HCT116 (cell line): ENCODE measurements around the gene ZNF775. TPM values are rescaled to one million over a fixed set of nuclear protein-coding genes. Genes with fewer than 3 reads are reported as not detected.

ENCODE experiments used
- ATAC-seq: fragments of 200-7000 bp; cut with Tn5 transposase; 2 replicates; pipeline ENCODE4 v1.9.1; 2020; ENCODE audit warnings: mild to moderate bottlenecking, moderate library complexity
- BruUV-seq: library from RNA; stranded (reverse); fragments of 400-500 nt; replicated peaks from 2 replicates; lab custom pipeline; 2021; lab: Mats Ljungman, UMichigan
- CTCF ChIA-PET: fragments of 300-600 bp; sonication (Branson Sonifier 250); formaldehyde crosslinking; loops from one replicate; lab custom pipeline; 2021; ENCODE audit warnings: antibody characterized with exemption; lab: Charles Lee
- POLR2A ChIA-PET: fragments of 300-600, 350-600 bp; sonication (Branson Sonifier 250); formaldehyde crosslinking; loops from one replicate; lab custom pipeline; 2021; ENCODE audit warnings: antibody characterized with exemption; lab: Charles Lee
- RAD21 ChIA-PET, 2 experiments: fragments of 300-600 bp; sonication (Branson Sonifier 250); formaldehyde crosslinking; loops; one replicate each; lab custom pipeline; 2023; ENCODE audit warnings: low total read pairs in 2 of 2; ENCODE audit not compliant: uncharacterized antibody in 2 of 2, unreplicated experiment in 2 of 2, low non-redundant PET in 1 of 2; lab: Charles Lee
- DNase-seq: peaks from one replicate; pipeline ENCODE4 v3.0.0-alpha.2; 2010; ENCODE audit warnings: low read depth, low spot score
- H2AFZ ChIP-seq: fragments of 200-600 bp; shearing (Covaris generic), sonication (generic); 2 replicates; pipeline ENCODE4 v1.6.1; 2017; ENCODE audit warnings: low read depth, mixed run types, mixed read lengths, antibody characterized with exemption, low read length; ENCODE audit not compliant: poor library complexity, severe bottlenecking
- H3K27ac ChIP-seq: 2 replicates; pipeline ENCODE4 v1.5.1; 2012; ENCODE audit warnings: low read depth, low read length
- H3K27me3 ChIP-seq: fragments of 200-600 bp; sonication (generic); 2 replicates; pipeline ENCODE4 v1.6.1; 2016; ENCODE audit warnings: mixed run types, low read length, mixed read lengths; ENCODE audit not compliant: insufficient read depth
- H3K36me3 ChIP-seq, 2 experiments: fragments of 200-500 bp in 1 of 2; fragments of 200-600 bp in 1 of 2; sonication (Bioruptor generic) in 1 of 2; sonication (generic) in 1 of 2; 2 replicates each; pipeline versions ENCODE4 v1.5.1 to v1.6.1; 2014 to 2016; ENCODE audit warnings: low read length in 2 of 2, inconsistent platforms in 1 of 2, mixed read lengths in 1 of 2, mixed run types in 1 of 2; ENCODE audit not compliant: insufficient read depth in 2 of 2, control insufficient read depth in 1 of 2
- H3K4me1 ChIP-seq, 2 experiments: fragments of 200-600 bp in 1 of 2; sonication (generic) in 1 of 2; 2 replicates each; pipeline versions ENCODE4 v1.5.1 to v1.6.1; 2012 to 2017; ENCODE audit warnings: low read length in 2 of 2, inconsistent platforms in 1 of 2, mild to moderate bottlenecking in 1 of 2, mixed read lengths in 1 of 2, mixed run types in 1 of 2, moderate library complexity in 1 of 2; ENCODE audit not compliant: insufficient read depth in 2 of 2, control insufficient read depth in 1 of 2
- H3K4me2 ChIP-seq: fragments of 200-600 bp; sonication (generic); 2 replicates; pipeline ENCODE4 v1.6.1; 2017; ENCODE audit warnings: mixed run types, low read length, mixed read lengths
- H3K4me3 ChIP-seq, 2 experiments: fragments of 200-600 bp in 1 of 2; sonication (generic) in 1 of 2; replicated peaks in 1 of 2; 2 replicates each; pipeline ENCODE4 v1.5.1; 2011 to 2016; ENCODE audit warnings: low read length in 2 of 2, control low read depth in 1 of 2, low read depth in 1 of 2, mild to moderate bottlenecking in 1 of 2, mixed read lengths in 1 of 2, mixed run types in 1 of 2
- H3K79me2 ChIP-seq: fragments of 200-600 bp; sonication (generic); 2 replicates; pipeline ENCODE4 v1.6.1; 2017; ENCODE audit warnings: mild to moderate bottlenecking, mixed run types, low read length, moderate library complexity, mixed read lengths; ENCODE audit not compliant: insufficient read depth
- H3K9ac ChIP-seq: fragments of 200-600 bp; sonication (generic); 2 replicates; pipeline ENCODE4 v1.6.1; 2016; ENCODE audit warnings: low read length, mixed read lengths
- H3K9me2 ChIP-seq: fragments of 200-600 bp; sonication (generic), shearing (Covaris generic); 2 replicates; pipeline ENCODE4 v1.6.1; 2017; ENCODE audit warnings: mixed run types, mild to moderate bottlenecking, moderate library complexity; ENCODE audit not compliant: insufficient read depth
- H3K9me3 ChIP-seq, 2 experiments: fragments of 200-500 bp in 1 of 2; fragments of 200-600 bp in 1 of 2; sonication (Bioruptor generic) in 1 of 2; sonication (generic) in 1 of 2; 2 replicates each; pipeline ENCODE4 v1.6.1; 2014 to 2017; ENCODE audit warnings: low read length in 2 of 2, mixed read lengths in 2 of 2, inconsistent platforms in 1 of 2, low read depth in 1 of 2, mild to moderate bottlenecking in 1 of 2, mixed run types in 1 of 2, moderate library complexity in 1 of 2; ENCODE audit not compliant: control insufficient read depth in 1 of 2, insufficient read depth in 1 of 2
- H4K20me1 ChIP-seq: fragments of 200-600 bp; sonication (generic), shearing (Covaris generic); 2 replicates; pipeline ENCODE4 v1.6.1; 2017; ENCODE audit warnings: mixed run types, mild to moderate bottlenecking, moderate library complexity; ENCODE audit not compliant: insufficient read depth
- CBX3 ChIP-seq: IDR thresholded peaks from 2 replicates; pipeline ENCODE4 v1.6.1; 2012; ENCODE audit warnings: low read depth
- CEBPB ChIP-seq: IDR thresholded peaks from 2 replicates; pipeline ENCODE4 v1.6.1; 2012; ENCODE audit warnings: low read depth
- CTCF ChIP-seq, 3 experiments: fragments of 200-600 bp in 1 of 3; sonication (generic) in 1 of 3; IDR thresholded peaks in 2 of 3; conservative IDR thresholded peaks in 1 of 3; 2 replicates each; pipeline ENCODE4 v1.5.1; 2012 to 2017; ENCODE audit warnings: low read depth in 2 of 3, low read length in 2 of 3, antibody characterized with exemption in 1 of 3, borderline replicate concordance in 1 of 3, control low read depth in 1 of 3, mild to moderate bottlenecking in 1 of 3, mixed read lengths in 1 of 3, mixed run types in 1 of 3, moderate library complexity in 1 of 3; ENCODE audit not compliant: insufficient read depth in 1 of 3
- EGR1 ChIP-seq: IDR thresholded peaks from 2 replicates; pipeline ENCODE4 v1.6.1; 2012; ENCODE audit warnings: low read depth
- EZH2 ChIP-seq: fragments of 200-600 bp; sonication (generic); IDR thresholded peaks from 2 replicates; pipeline ENCODE4 v1.6.1; 2017; ENCODE audit warnings: antibody characterized with exemption, mixed run types
- EZH2phosphoT487 ChIP-seq: fragments of 200-600 bp; IDR thresholded peaks from 2 replicates; pipeline ENCODE4 v1.6.1; 2018; ENCODE audit warnings: antibody characterized with exemption, borderline replicate concordance
- FOSL1 ChIP-seq: IDR thresholded peaks from 2 replicates; pipeline ENCODE4 v1.6.1; 2012; ENCODE audit warnings: low read depth
- POLR2A ChIP-seq: IDR thresholded peaks from 2 replicates; pipeline ENCODE4 v1.7.0; 2011; ENCODE audit warnings: borderline replicate concordance; ENCODE audit not compliant: insufficient read depth, insufficient read length; ENCODE audit errors: extremely low read depth
- RAD21 ChIP-seq: IDR thresholded peaks from 2 replicates; pipeline ENCODE4 v1.6.1; 2012; ENCODE audit warnings: low read depth, mild to moderate bottlenecking
- REST ChIP-seq: IDR thresholded peaks from 2 replicates; pipeline ENCODE4 v1.6.1; 2012; ENCODE audit warnings: low read depth
- SIN3A ChIP-seq: IDR thresholded peaks from 2 replicates; pipeline ENCODE4 v1.6.1; 2012; ENCODE audit warnings: low read depth
- SRF ChIP-seq: IDR thresholded peaks from 2 replicates; pipeline ENCODE4 v1.6.1; 2012; ENCODE audit warnings: low read depth
- TCF7L2 ChIP-seq: IDR thresholded peaks from 2 replicates; pipeline ENCODE4 v1.7.0; 2011; ENCODE audit warnings: borderline replicate concordance, inconsistent platforms; ENCODE audit not compliant: insufficient read depth, insufficient read length; ENCODE audit errors: extremely low read depth
- YY1 ChIP-seq: IDR thresholded peaks from 2 replicates; pipeline ENCODE4 v1.6.1; 2011; ENCODE audit warnings: low read length, low read depth, moderate library complexity, mild to moderate bottlenecking; ENCODE audit not compliant: insufficient replicate concordance; ENCODE audit errors: extremely low read depth
- ZNF274 ChIP-seq: fragments of 200-500 bp; sonication (Bioruptor generic); IDR thresholded peaks from 2 replicates; pipeline ENCODE4 v1.6.1; 2014; ENCODE audit warnings: mild to moderate bottlenecking, low read depth, low read length, inconsistent platforms
- intact Hi-C: fragments of 100-400 bp; cut with micrococcal nuclease; formaldehyde crosslinking; loops from 2 replicates; pipeline ENCODE4 v1.10.0; 2022
- total RNA-seq: library from RNA; stranded (reverse); gene quantifications from one replicate; pipeline ENCODE4 v1.2.1, GENCODE V29; 2021; ENCODE audit not compliant: unreplicated experiment
- TF ChIP-seq, protein P1 (sequence below): IDR thresholded peaks from 2 replicates; pipeline ENCODE4 v1.6.1; 2012
- TF ChIP-seq, protein P2 (sequence below): IDR thresholded peaks from 2 replicates; pipeline ENCODE4 v1.6.1; 2011; ENCODE audit warnings: mild to moderate bottlenecking, low read length, moderate library complexity; ENCODE audit not compliant: insufficient replicate concordance; ENCODE audit errors: extremely low read depth
- TF ChIP-seq, protein P3 (sequence below): IDR thresholded peaks from 2 replicates; pipeline ENCODE4 v1.6.1; 2012

The ZNF775 gene
- total RNA-seq, 1 experiment from 2014 or later: 4.5 TPM

DNA sequence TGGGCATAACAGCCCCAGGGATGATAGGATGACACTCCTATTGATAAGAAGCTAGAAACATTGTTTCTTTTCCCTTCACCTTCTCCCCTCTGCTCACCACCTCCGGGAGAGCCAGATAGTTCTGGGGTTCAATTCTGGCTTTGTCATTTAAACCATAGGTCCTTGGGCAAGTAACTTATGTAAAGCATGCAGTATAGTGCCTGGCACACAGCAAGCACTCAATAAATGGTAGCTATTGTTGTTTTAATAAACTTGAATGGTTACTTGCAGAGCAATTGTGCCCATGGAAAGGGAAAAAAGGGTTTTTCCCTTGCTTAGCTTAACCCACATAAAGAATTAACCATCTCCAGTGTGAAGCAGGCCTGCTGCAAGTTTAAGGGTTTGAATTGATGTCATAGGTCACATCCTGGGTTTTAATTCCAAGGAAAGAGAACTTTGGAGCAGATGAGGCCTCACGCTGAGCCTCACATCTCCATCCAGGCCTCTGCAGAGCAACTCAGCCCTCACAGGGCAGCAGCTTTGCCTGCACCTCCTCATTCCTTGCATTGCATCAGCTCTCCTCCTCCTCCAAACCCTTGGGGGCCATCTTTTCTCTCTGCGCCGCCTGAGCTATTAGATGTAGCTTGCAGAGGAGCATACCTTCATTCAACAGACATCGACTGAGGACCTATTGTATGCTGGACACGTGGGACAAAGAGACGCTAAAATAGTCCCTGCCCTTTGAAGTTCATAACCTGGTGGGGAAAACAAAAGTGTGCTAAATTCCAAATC is 22.9 kb downstream of the ZNF775 start:
- CTCF ChIA-PET: no interaction called here
- POLR2A ChIA-PET: no interaction called here
- Histone ChIP-seq H3K9me2 (no peaks in the 10 kb centered on the region), H3K4me2 (no peak overlapping the region), H3K36me3 (no peaks in the 10 kb centered on the region), H3K4me3 (no peak overlapping the region), H3K27ac (no peak overlapping the region), H3K79me2 (no peaks in the 10 kb centered on the region), H4K20me1 (no peaks in the 10 kb centered on the region), H2AFZ (no peak overlapping the region), H3K27me3 (no peaks in the 10 kb centered on the region), H3K4me1 (peaks cover 24 to 50% of the 10 kb centered on the region in 2 experiments), H3K9me3 (no peaks in the 10 kb centered on the region), H3K9ac (no peak overlapping the region)
- TF ChIP-seq TCF7L2 (no peak), ZNF274 (no peak), POLR2A (no peak), CBX3 (no peak), SIN3A (no peak), SRF (no peak), EZH2 (no peak), RAD21 (no peak), EGR1 (no peak), YY1 (no peak), REST (no peak), FOSL1 (no peak), CEBPB (no peak), EZH2phosphoT487 (no peak), CTCF (IDR thresholded peaks at IDR 0.05 in 2 of 3, conservative IDR thresholded peaks at IDR 0.05 in 1 of 3; ENCODE audit: borderline replicate concordance in 1 of 3, insufficient read depth in 1 of 3, low read depth in 2 of 3, low read length in 2 of 3) (no peak)
- TF ChIP-seq, protein P1, sequence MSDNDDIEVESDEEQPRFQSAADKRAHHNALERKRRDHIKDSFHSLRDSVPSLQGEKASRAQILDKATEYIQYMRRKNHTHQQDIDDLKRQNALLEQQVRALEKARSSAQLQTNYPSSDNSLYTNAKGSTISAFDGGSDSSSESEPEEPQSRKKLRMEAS: no peak
- TF ChIP-seq, protein P2, sequence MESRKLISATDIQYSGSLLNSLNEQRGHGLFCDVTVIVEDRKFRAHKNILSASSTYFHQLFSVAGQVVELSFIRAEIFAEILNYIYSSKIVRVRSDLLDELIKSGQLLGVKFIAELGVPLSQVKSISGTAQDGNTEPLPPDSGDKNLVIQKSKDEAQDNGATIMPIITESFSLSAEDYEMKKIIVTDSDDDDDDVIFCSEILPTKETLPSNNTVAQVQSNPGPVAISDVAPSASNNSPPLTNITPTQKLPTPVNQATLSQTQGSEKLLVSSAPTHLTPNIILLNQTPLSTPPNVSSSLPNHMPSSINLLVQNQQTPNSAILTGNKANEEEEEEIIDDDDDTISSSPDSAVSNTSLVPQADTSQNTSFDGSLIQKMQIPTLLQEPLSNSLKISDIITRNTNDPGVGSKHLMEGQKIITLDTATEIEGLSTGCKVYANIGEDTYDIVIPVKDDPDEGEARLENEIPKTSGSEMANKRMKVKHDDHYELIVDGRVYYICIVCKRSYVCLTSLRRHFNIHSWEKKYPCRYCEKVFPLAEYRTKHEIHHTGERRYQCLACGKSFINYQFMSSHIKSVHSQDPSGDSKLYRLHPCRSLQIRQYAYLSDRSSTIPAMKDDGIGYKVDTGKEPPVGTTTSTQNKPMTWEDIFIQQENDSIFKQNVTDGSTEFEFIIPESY: no peak
- TF ChIP-seq, protein P3, sequence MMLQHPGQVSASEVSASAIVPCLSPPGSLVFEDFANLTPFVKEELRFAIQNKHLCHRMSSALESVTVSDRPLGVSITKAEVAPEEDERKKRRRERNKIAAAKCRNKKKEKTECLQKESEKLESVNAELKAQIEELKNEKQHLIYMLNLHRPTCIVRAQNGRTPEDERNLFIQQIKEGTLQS: no peak
- RAD21 ChIA-PET: no interaction called here
- DNase-seq: no peak
- BruUV-seq: no TSS peak
- intact Hi-C loops: loop anchor here (5.0 kb wide), 1 partner anchor 35 kb away; the partner anchor contains the start of gene REPIN1
- ATAC-seq: no peak
